GM18868 (cell line): ENCODE data around the gene ADAMTS12.
"Not testable (repeated sequence)": the region's sequence is repeated elsewhere in the genome, so short reads cannot be mapped to it uniquely, and the experiment has no call there.

ENCODE experiments used
- ATAC-seq: cut with Tn5 transposase; IDR thresholded peaks from one replicate; pipeline ENCODE4 v1.9.1; 2021; ENCODE audit warnings: mild to moderate bottlenecking, moderate library complexity; ENCODE audit not compliant: unreplicated experiment

ADAMTS12 gene

GRCh38 chr5:33891788-33892619, at the start of gene ADAMTS12:
ADAMTS12 (minus strand) TSS chr5:33891990; CDS start chr5:33891856, 134 bp downstream.
- ATAC-seq = peak; percentile 41

- no peak for ATAC-seq
These were observed 49.3 kb upstream of the ADAMTS12 start for GRCh38 chr5:33941090-33941489.

- no peak for ATAC-seq
These were observed 47.9 kb upstream of the ADAMTS12 start for GRCh38 chr5:33939556-33940262.

GRCh38 chr5:33938881-33939280, 47.1 kb upstream of the ADAMTS12 start:
- ATAC-seq = no peak

- no peak for ATAC-seq
These were observed 46.7 kb upstream of the ADAMTS12 start for GRCh38 chr5:33938507-33938796.

GRCh38 chr5:33937707-33938506, 46.1 kb upstream of the ADAMTS12 start:
- ATAC-seq = no peak

GRCh38 chr5:33937017-33937706, 45.4 kb upstream of the ADAMTS12 start:
- ATAC-seq = no peak

GRCh38 chr5:33936381-33937016, 44.7 kb upstream of the ADAMTS12 start, which contains the start of gene RXFP3:
RXFP3 (plus strand) TSS chr5:33936386; CDS start chr5:33936741, 355 bp downstream.
- no peak for ATAC-seq

GRCh38 chr5:33936004-33936380, 44.2 kb upstream of the ADAMTS12 start:
- peak; percentile 33 for ATAC-seq

- ATAC-seq = peak; percentile 29
These were observed 42.4 kb upstream of the ADAMTS12 start for GRCh38 chr5:33934176-33934575.

GRCh38 chr5:33933723-33934169, 42.0 kb upstream of the ADAMTS12 start:
- ATAC-seq = peak; percentile 84

GRCh38 chr5:33931136-33931535, 39.3 kb upstream of the ADAMTS12 start:
- no peak for ATAC-seq

GRCh38 chr5:33929925-33930690, 38.3 kb upstream of the ADAMTS12 start:
- ATAC-seq = peak; percentile 40

GRCh38 chr5:33928283-33928682, 36.5 kb upstream of the ADAMTS12 start:
- no peak for ATAC-seq

- no peak for ATAC-seq
These were observed 35.9 kb upstream of the ADAMTS12 start for GRCh38 chr5:33927685-33928084.

GRCh38 chr5:33925278-33925677, 33.5 kb upstream of the ADAMTS12 start:
- peak; percentile 36 for ATAC-seq

- ATAC-seq = no peak
These were observed 29.2 kb upstream of the ADAMTS12 start for GRCh38 chr5:33921002-33921401.

- ATAC-seq = not testable (repeated sequence)
These were observed 23.1 kb upstream of the ADAMTS12 start for GRCh38 chr5:33914844-33915243.

GRCh38 chr5:33906248-33906647, 14.5 kb upstream of the ADAMTS12 start:
- ATAC-seq = not testable (repeated sequence)
